Osteoblast (primary cell): ENCODE data around the gene PTRHD1. TPM values are rescaled to one million over a fixed set of nuclear protein-coding genes. Genes with fewer than 3 reads are reported as not detected.
A peak's percentile ranks its signal among the peaks of the same experiment; 100 is the strongest.

ENCODE experiments used
- DNase-seq: peaks from one replicate; pipeline ENCODE4 v3.0.0; 2011; ENCODE audit warnings: low spot score, mixed read lengths; ENCODE audit not compliant: insufficient read length; ENCODE audit errors: missing footprints
- H2AFZ ChIP-seq: 2 replicates; pipeline ENCODE4 v1.6.0; 2011; ENCODE audit warnings: mild to moderate bottlenecking, low read length
- H3K27ac ChIP-seq: 2 replicates; pipeline ENCODE4 v1.5.1; 2011; ENCODE audit warnings: mild to moderate bottlenecking, low read depth, low read length, moderate library complexity
- H3K27me3 ChIP-seq: 2 replicates; pipeline ENCODE4 v1.6.0; 2012; ENCODE audit warnings: mild to moderate bottlenecking, control low read depth, inconsistent platforms, low read length, moderate library complexity; ENCODE audit not compliant: insufficient read depth
- H3K36me3 ChIP-seq: 2 replicates; pipeline ENCODE4 v1.5.1; 2011; ENCODE audit warnings: mild to moderate bottlenecking, low read length, control low read depth, moderate library complexity; ENCODE audit not compliant: insufficient read depth
- H3K4me1 ChIP-seq: 2 replicates; pipeline ENCODE4 v1.5.1; 2011; ENCODE audit warnings: mild to moderate bottlenecking, low read length, control low read depth, moderate library complexity; ENCODE audit not compliant: insufficient read depth
- H3K4me2 ChIP-seq: 2 replicates; pipeline ENCODE4 v1.6.0; 2011; ENCODE audit warnings: mild to moderate bottlenecking, low read length; ENCODE audit not compliant: insufficient read depth
- H3K4me3 ChIP-seq: fragments of 200-600 bp; sonication (generic); 3 replicates; pipeline ENCODE4 v1.5.1; 2012; ENCODE audit warnings: mild to moderate bottlenecking, low read length, inconsistent platforms; ENCODE audit not compliant: insufficient read depth
- H3K79me2 ChIP-seq: 2 replicates; pipeline ENCODE4 v1.6.0; 2012; ENCODE audit warnings: mild to moderate bottlenecking, low read length, control low read depth, inconsistent platforms; ENCODE audit not compliant: insufficient read depth
- H3K9me3 ChIP-seq: 2 replicates; pipeline ENCODE4 v1.5.1; 2011; ENCODE audit warnings: low read depth, low read length, control low read depth
- H4K20me1 ChIP-seq: 2 replicates; pipeline ENCODE4 v1.6.0; 2012; ENCODE audit warnings: mild to moderate bottlenecking, low read length, control low read depth; ENCODE audit not compliant: insufficient read depth
- CTCF ChIP-seq: IDR thresholded peaks from 2 replicates; pipeline ENCODE4 v1.5.1; 2011; ENCODE audit warnings: mild to moderate bottlenecking, low read depth, low read length, moderate library complexity; ENCODE audit errors: extremely low read depth
- total RNA-seq: library from RNA; depleted of rRNA; stranded (reverse); fragments of >200 nt; gene quantifications from 2 replicates; pipeline ENCODE4 v1.2.3, GENCODE V29; 2012

Gene PTRHD1
- total RNA-seq, 1 donor = 25.0 TPM

GRCh38 chr2:24820598-24821432 is 27.6 kb upstream of the PTRHD1 start:
- H3K27me3 ChIP-seq = no peaks in the 10 kb centered on the region
- H3K36me3 ChIP-seq = peaks cover 49% of the 10 kb centered on the region
- H3K27ac ChIP-seq = no peak overlapping the region
- DNase-seq = peak; percentile 52
- H3K4me3 ChIP-seq = no peak overlapping the region
- no peak overlapping the region for H2AFZ ChIP-seq
- peaks cover 11% of the 10 kb centered on the region for H3K79me2 ChIP-seq
- H3K9me3 ChIP-seq = no peaks in the 10 kb centered on the region
- H3K4me2 ChIP-seq = no peak overlapping the region
- H3K4me1 ChIP-seq = peaks cover 22% of the 10 kb centered on the region
- no peaks in the 10 kb centered on the region for H4K20me1 ChIP-seq
- no peak for TF ChIP-seq CTCF

- Histone ChIP-seq H3K79me2 (peaks cover 13% of the 10 kb centered on the region), H3K4me2 (no peak overlapping the region), H3K36me3 (peaks cover 53% of the 10 kb centered on the region), H3K9me3 (no peaks in the 10 kb centered on the region), H2AFZ (no peak overlapping the region), H3K4me3 (no peak overlapping the region), H3K4me1 (peaks cover 22% of the 10 kb centered on the region), H3K27me3 (no peaks in the 10 kb centered on the region), H3K27ac (no peak overlapping the region), H4K20me1 (no peaks in the 10 kb centered on the region)
- no peak for TF ChIP-seq CTCF
- DNase-seq = peak; percentile 42
Measured at GRCh38 chr2:24820175-24820513, 27.0 kb upstream of the PTRHD1 start.

- Histone ChIP-seq H3K4me1 (peaks cover 22% of the 10 kb centered on the region), H3K4me2 (no peak overlapping the region), H4K20me1 (no peaks in the 10 kb centered on the region), H3K4me3 (no peak overlapping the region), H3K9me3 (no peaks in the 10 kb centered on the region), H3K27me3 (no peaks in the 10 kb centered on the region), H3K79me2 (peaks cover 14% of the 10 kb centered on the region), H3K36me3 (peaks cover 55% of the 10 kb centered on the region), H2AFZ (no peak overlapping the region), H3K27ac (peak overlapping the region; percentile 48)
- DNase-seq = peak; percentile 3
- no peak for TF ChIP-seq CTCF
Measured at GRCh38 chr2:24819442-24820174, 26.4 kb upstream of the PTRHD1 start.

GRCh38 chr2:24818721-24819167 is 25.6 kb upstream of the PTRHD1 start:
- H4K20me1 ChIP-seq = no peaks in the 10 kb centered on the region
- H3K27ac ChIP-seq = peak overlapping the region; percentile 48
- peaks cover 22% of the 10 kb centered on the region for H3K4me1 ChIP-seq
- peak overlapping the region; percentile 44 for H2AFZ ChIP-seq
- peaks cover 22% of the 10 kb centered on the region for H3K79me2 ChIP-seq
- no peak for TF ChIP-seq CTCF
- H3K9me3 ChIP-seq = no peaks in the 10 kb centered on the region
- peaks cover 51% of the 10 kb centered on the region for H3K36me3 ChIP-seq
- H3K27me3 ChIP-seq = no peaks in the 10 kb centered on the region
- H3K4me3 ChIP-seq = no peak overlapping the region
- H3K4me2 ChIP-seq = no peak overlapping the region
- peak; percentile 84 for DNase-seq
